Neural cell (in vitro differentiated cells): ENCODE results near the gene MTR. TPM values are rescaled to one million over a fixed set of nuclear protein-coding genes. Genes with fewer than 3 reads are reported as not detected.

Source experiments
- H2AFZ ChIP-seq: fragments of 200-600, 300-800 bp; sonication (generic), shearing (Covaris generic); 2 replicates; pipeline ENCODE4 v1.6.0; 2014; ENCODE audit warnings: low read depth, mild to moderate bottlenecking, antibody characterized with exemption, low read length, moderate library complexity
- H3F3A ChIP-seq: fragments of 200-600 bp; shearing (Covaris generic); 2 replicates; pipeline ENCODE4 v1.6.1; 2016; ENCODE audit warnings: mild to moderate bottlenecking, moderate library complexity, mixed read lengths, antibody characterized with exemption, low read length; ENCODE audit not compliant: insufficient read depth, poor library complexity, severe bottlenecking
- H3K27ac ChIP-seq: fragments of 200-600, 300-800 bp; sonication (generic), shearing (Covaris generic); 2 replicates; pipeline ENCODE4 v1.5.1; 2014; ENCODE audit warnings: mild to moderate bottlenecking, low read length, moderate library complexity
- H3K27me3 ChIP-seq: fragments of 300-800, 200-600 bp; sonication (generic), shearing (Covaris generic); 2 replicates; pipeline ENCODE4 v1.6.0; 2014; ENCODE audit warnings: mild to moderate bottlenecking, low read depth, low read length, moderate library complexity; ENCODE audit not compliant: insufficient read depth
- H3K36me3 ChIP-seq: fragments of 300-800, 200-600 bp; sonication (generic), shearing (Covaris generic); 2 replicates; pipeline ENCODE4 v1.5.1; 2014; ENCODE audit warnings: mild to moderate bottlenecking, antibody characterized with exemption, low read length, moderate library complexity; ENCODE audit not compliant: insufficient read depth
- H3K4me2 ChIP-seq: fragments of 300-800, 200-600 bp; sonication (generic), shearing (Covaris generic); 2 replicates; pipeline ENCODE4 v1.6.0; 2014; ENCODE audit warnings: mild to moderate bottlenecking, low read length
- H3K4me3 ChIP-seq: fragments of 300-800, 200-600 bp; sonication (generic), shearing (Covaris generic); 2 replicates; pipeline ENCODE4 v1.5.1; 2014; ENCODE audit warnings: mild to moderate bottlenecking, low read length, moderate library complexity
- H3K79me2 ChIP-seq: fragments of 200-600 bp; shearing (Covaris generic); replicated peaks from 2 replicates; pipeline ENCODE4 v1.6.0; 2014; ENCODE audit warnings: mild to moderate bottlenecking, low read length, moderate library complexity; ENCODE audit not compliant: insufficient read depth
- H3K9ac ChIP-seq: fragments of 300-800, 200-600 bp; sonication (generic), shearing (Covaris generic); 2 replicates; pipeline ENCODE4 v1.6.1; 2016; ENCODE audit warnings: mild to moderate bottlenecking, low read length, mixed read lengths
- H3K9me2 ChIP-seq: fragments of 200-600 bp; shearing (Covaris generic); 2 replicates; pipeline ENCODE4 v1.6.1; 2016; ENCODE audit warnings: mild to moderate bottlenecking, low read length, mixed read lengths; ENCODE audit not compliant: insufficient read depth
- H3K9me3 ChIP-seq: fragments of 200-600, 300-800 bp; sonication (generic), shearing (Covaris generic); 2 replicates; pipeline ENCODE4 v1.6.1; 2016; ENCODE audit warnings: mild to moderate bottlenecking, mixed run types, low read length, moderate library complexity, mixed read lengths
- H4K20me1 ChIP-seq: fragments of 200-600 bp; shearing (Covaris generic); 2 replicates; pipeline ENCODE4 v1.6.1; 2016; ENCODE audit warnings: mild to moderate bottlenecking, mixed run types; ENCODE audit not compliant: insufficient read depth
- EP300 ChIP-seq: fragments of 450-650 bp; conservative IDR thresholded peaks from 2 replicates; pipeline ENCODE4 v1.6.1; 2014; ENCODE audit warnings: antibody characterized with exemption, mild to moderate bottlenecking, moderate library complexity; ENCODE audit not compliant: poor library complexity, severe bottlenecking
- EZH2 ChIP-seq: fragments of 200-600, 300-800 bp; shearing (Covaris generic), sonication (generic); IDR thresholded peaks from 2 replicates; pipeline ENCODE4 v1.6.1; 2014; ENCODE audit warnings: antibody characterized with exemption, low read length, borderline replicate concordance, mild to moderate bottlenecking; ENCODE audit not compliant: insufficient read depth, poor library complexity, severe bottlenecking
- MXI1 ChIP-seq: fragments of 450-650 bp; conservative IDR thresholded peaks from 2 replicates; pipeline ENCODE4 v1.6.1; 2014; ENCODE audit warnings: antibody characterized with exemption, mild to moderate bottlenecking; ENCODE audit not compliant: poor library complexity, severe bottlenecking
- POLR2AphosphoS5 ChIP-seq: IDR thresholded peaks from 2 replicates; pipeline ENCODE4 v1.6.1; 2012
- RAD21 ChIP-seq: fragments of 450-650 bp; conservative IDR thresholded peaks from 2 replicates; pipeline ENCODE4 v1.6.1; 2014; ENCODE audit warnings: antibody characterized with exemption, mild to moderate bottlenecking, moderate library complexity
- SMC3 ChIP-seq: fragments of 450-650 bp; conservative IDR thresholded peaks from 2 replicates; pipeline ENCODE4 v1.6.1; 2014; ENCODE audit warnings: antibody characterized with exemption, mild to moderate bottlenecking, moderate library complexity; ENCODE audit not compliant: poor library complexity
- TAF1 ChIP-seq: IDR thresholded peaks from 2 replicates; pipeline ENCODE4 v1.6.1; 2012; ENCODE audit warnings: low read depth
- polyA plus RNA-seq: library from polyadenylated mRNA; depleted of rRNA; stranded (reverse); fragments of >200 nt; gene quantifications from 2 replicates; pipeline ENCODE4 v1.2.3, GENCODE V29; 2014
- TF ChIP-seq, protein P1 (sequence below): fragments of 450-650 bp; IDR thresholded peaks from 2 replicates; pipeline ENCODE4 v1.5.1; 2014; ENCODE audit warnings: antibody characterized with exemption, mild to moderate bottlenecking, moderate library complexity; ENCODE audit not compliant: poor library complexity, severe bottlenecking
- TF ChIP-seq, protein P2 (sequence below): IDR thresholded peaks from 2 replicates; pipeline ENCODE4 v1.6.1; 2012; ENCODE audit warnings: borderline replicate concordance

The MTR gene
- polyA plus RNA-seq, 1 donor from 2014 or later, result 14.1 TPM

DNA sequence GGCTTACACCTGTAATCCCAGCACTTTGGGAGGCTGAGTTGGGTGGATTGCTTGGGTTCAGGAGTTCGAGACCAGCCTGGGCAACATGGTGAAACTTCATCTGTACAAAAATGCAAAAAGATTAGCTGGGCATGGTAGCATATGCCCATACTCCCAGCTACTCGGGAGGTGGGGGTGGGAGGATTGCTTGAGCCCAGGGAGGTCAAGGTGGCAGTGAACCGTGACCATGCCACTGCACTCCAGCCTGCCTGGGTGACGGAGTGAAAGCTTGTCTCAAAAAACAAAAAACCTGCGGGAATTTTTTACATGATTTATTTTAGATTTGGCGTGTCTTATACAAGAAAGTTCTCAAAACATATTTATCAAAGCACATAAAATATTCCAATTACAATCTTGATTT lies 27.8 kb upstream of the MTR start:
- Histone ChIP-seq H3K9me2 (no peaks in the 10 kb centered on the region), H3K27ac (no peak overlapping the region), H3K4me3 (no peak overlapping the region), H3K9ac (no peak overlapping the region), H3K27me3 (no peaks in the 10 kb centered on the region), H4K20me1 (no peaks in the 10 kb centered on the region), H3K9me3 (no peaks in the 10 kb centered on the region), H2AFZ (no peak overlapping the region), H3K36me3 (no peaks in the 10 kb centered on the region), H3K79me2 (no peaks in the 10 kb centered on the region), H3F3A (no peaks in the 10 kb centered on the region), H3K4me2 (no peak overlapping the region)
- no peak for TF ChIP-seq MXI1
- TF ChIP-seq, protein P1, sequence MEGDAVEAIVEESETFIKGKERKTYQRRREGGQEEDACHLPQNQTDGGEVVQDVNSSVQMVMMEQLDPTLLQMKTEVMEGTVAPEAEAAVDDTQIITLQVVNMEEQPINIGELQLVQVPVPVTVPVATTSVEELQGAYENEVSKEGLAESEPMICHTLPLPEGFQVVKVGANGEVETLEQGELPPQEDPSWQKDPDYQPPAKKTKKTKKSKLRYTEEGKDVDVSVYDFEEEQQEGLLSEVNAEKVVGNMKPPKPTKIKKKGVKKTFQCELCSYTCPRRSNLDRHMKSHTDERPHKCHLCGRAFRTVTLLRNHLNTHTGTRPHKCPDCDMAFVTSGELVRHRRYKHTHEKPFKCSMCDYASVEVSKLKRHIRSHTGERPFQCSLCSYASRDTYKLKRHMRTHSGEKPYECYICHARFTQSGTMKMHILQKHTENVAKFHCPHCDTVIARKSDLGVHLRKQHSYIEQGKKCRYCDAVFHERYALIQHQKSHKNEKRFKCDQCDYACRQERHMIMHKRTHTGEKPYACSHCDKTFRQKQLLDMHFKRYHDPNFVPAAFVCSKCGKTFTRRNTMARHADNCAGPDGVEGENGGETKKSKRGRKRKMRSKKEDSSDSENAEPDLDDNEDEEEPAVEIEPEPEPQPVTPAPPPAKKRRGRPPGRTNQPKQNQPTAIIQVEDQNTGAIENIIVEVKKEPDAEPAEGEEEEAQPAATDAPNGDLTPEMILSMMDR, result no peak
- no peak for TF ChIP-seq POLR2AphosphoS5
- TF ChIP-seq TAF1, result no peak
- no peak for TF ChIP-seq EP300
- TF ChIP-seq SMC3, result no peak

DNA sequence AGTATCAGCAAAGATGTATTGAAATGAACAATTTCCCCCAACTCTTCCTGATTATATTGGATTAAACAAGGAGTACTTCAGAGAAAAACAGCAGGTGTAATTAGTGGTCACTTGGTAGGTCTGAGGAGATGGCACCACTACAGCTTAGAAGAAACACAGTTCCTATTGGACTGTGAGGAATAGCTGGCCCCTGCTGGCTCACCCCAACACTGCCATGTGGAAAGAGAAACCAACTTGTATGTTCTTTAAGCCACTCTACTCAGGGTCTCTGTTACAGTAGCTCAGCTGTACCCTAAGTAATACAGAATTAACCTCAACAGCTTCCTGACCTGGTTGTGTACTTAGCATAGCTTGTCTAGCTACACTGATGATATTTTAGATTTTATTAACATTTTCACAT lies 26.5 kb upstream of the MTR start:
- no peaks in the 10 kb centered on the region for H3K27me3 ChIP-seq
- H3K9ac ChIP-seq, result no peak overlapping the region
- no peak overlapping the region for H3K4me2 ChIP-seq
- no peaks in the 10 kb centered on the region for H4K20me1 ChIP-seq
- H3F3A ChIP-seq, result no peaks in the 10 kb centered on the region
- no peaks in the 10 kb centered on the region for H3K79me2 ChIP-seq
- H3K36me3 ChIP-seq, result no peaks in the 10 kb centered on the region
- H3K27ac ChIP-seq, result no peak overlapping the region
- H3K9me3 ChIP-seq, result no peaks in the 10 kb centered on the region
- TF ChIP-seq TAF1 (no peak), POLR2AphosphoS5 (no peak), MXI1 (no peak), EP300 (no peak), RAD21 (no peak), EZH2 (no peak), SMC3 (no peak)
- TF ChIP-seq, protein P2, sequence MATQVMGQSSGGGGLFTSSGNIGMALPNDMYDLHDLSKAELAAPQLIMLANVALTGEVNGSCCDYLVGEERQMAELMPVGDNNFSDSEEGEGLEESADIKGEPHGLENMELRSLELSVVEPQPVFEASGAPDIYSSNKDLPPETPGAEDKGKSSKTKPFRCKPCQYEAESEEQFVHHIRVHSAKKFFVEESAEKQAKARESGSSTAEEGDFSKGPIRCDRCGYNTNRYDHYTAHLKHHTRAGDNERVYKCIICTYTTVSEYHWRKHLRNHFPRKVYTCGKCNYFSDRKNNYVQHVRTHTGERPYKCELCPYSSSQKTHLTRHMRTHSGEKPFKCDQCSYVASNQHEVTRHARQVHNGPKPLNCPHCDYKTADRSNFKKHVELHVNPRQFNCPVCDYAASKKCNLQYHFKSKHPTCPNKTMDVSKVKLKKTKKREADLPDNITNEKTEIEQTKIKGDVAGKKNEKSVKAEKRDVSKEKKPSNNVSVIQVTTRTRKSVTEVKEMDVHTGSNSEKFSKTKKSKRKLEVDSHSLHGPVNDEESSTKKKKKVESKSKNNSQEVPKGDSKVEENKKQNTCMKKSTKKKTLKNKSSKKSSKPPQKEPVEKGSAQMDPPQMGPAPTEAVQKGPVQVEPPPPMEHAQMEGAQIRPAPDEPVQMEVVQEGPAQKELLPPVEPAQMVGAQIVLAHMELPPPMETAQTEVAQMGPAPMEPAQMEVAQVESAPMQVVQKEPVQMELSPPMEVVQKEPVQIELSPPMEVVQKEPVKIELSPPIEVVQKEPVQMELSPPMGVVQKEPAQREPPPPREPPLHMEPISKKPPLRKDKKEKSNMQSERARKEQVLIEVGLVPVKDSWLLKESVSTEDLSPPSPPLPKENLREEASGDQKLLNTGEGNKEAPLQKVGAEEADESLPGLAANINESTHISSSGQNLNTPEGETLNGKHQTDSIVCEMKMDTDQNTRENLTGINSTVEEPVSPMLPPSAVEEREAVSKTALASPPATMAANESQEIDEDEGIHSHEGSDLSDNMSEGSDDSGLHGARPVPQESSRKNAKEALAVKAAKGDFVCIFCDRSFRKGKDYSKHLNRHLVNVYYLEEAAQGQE, result no peak
- TF ChIP-seq, protein P1, result no peak
- no peaks in the 10 kb centered on the region for H3K9me2 ChIP-seq
- no peak overlapping the region for H3K4me3 ChIP-seq
- H2AFZ ChIP-seq, result no peak overlapping the region
